Thoracic aorta endothelial cell (primary cell): ENCODE results near the gene TECTB. TPM values are rescaled to one million over a fixed set of nuclear protein-coding genes. Genes with fewer than 3 reads are reported as not detected.

Experiments used
- small RNA-seq: library from RNA; depleted of rRNA; stranded (forward); fragments of <200 nt; gene quantifications from one replicate; pipeline ENCODE3, GENCODE V24; 2012
- total RNA-seq: library from RNA; depleted of rRNA; stranded (reverse); fragments of >200 nt; gene quantifications from 2 replicates; pipeline ENCODE4 v1.2.3, GENCODE V29; 2012

TECTB gene
- total RNA-seq = not detected in 2 replicates

DNA sequence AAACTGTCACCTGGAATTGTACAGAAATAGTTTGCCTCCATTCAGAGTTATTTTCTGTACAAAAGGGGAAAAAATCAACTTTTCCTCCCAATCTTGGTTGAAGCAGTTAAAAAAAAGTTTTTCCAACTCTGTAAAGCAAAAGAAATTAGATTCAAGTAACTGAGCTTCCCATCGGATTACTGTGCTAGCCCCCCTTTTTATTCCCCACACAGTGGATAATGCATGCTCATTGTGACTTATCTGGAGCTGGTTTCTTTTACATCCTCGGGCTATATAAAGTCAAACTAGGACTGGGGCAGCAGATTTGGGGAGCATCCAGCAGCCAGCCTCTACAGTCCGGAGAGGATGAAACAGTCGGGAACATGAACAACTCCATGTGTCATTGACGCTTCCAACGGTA, at the start of gene TECTB:
TSS of gene TECTB (plus strand) at position 301 of the 400 bp plus-strand sequence. CDS start 335 bp downstream, outside the sequence.

Small RNAs within 50 kb of the gene (small RNA-seq; reads per million reads assigned to genes)
- gene MIR6715A = not detected

Other genes starting within 250 kb of the TECTB start
- 13.3 and 13.5 TPM in 2 replicates for gene GPAM, start 99.6 kb upstream of the TECTB start, total RNA-seq
- gene ACSL5, start 90.7 kb downstream of the TECTB start, total RNA-seq = 10.6 and 35.9 TPM in 2 replicates
- gene ZDHHC6, start 163.5 kb downstream of the TECTB start, total RNA-seq = 43.6 and 51.7 TPM in 2 replicates
- 48.7 and 51.4 TPM in 2 replicates for gene VTI1A, start 163.8 kb downstream of the TECTB start, total RNA-seq